Right renal cortex interstitium (tissue), 3 donors: ENCODE data around the gene CLASP2. TPM values are rescaled to one million over a fixed set of nuclear protein-coding genes. Genes with fewer than 3 reads are reported as not detected.
"Not testable (repeated sequence)": the region's sequence is repeated elsewhere in the genome, so short reads cannot be mapped to it uniquely, and the experiment has no call there.

Source experiments
- DNase-seq, 3 donors: peaks; one replicate each; pipeline ENCODE4 v3.0.0-alpha.2; 2013; ENCODE audit warnings: low read depth in 3 of 3, low spot score in 2 of 3
- polyA plus RNA-seq, 3 donors: library from polyadenylated mRNA; unstranded; fragments of 120-200 nt; gene quantifications; one replicate each; pipeline ENCODE4 v1.2.1, GENCODE V29; 2013; ENCODE audit not compliant: insufficient read length in 3 of 3

The CLASP2 gene
- polyA plus RNA-seq, result 10 to 100 TPM; 51.3 to 58.0 (median 55.6) TPM

DNA sequence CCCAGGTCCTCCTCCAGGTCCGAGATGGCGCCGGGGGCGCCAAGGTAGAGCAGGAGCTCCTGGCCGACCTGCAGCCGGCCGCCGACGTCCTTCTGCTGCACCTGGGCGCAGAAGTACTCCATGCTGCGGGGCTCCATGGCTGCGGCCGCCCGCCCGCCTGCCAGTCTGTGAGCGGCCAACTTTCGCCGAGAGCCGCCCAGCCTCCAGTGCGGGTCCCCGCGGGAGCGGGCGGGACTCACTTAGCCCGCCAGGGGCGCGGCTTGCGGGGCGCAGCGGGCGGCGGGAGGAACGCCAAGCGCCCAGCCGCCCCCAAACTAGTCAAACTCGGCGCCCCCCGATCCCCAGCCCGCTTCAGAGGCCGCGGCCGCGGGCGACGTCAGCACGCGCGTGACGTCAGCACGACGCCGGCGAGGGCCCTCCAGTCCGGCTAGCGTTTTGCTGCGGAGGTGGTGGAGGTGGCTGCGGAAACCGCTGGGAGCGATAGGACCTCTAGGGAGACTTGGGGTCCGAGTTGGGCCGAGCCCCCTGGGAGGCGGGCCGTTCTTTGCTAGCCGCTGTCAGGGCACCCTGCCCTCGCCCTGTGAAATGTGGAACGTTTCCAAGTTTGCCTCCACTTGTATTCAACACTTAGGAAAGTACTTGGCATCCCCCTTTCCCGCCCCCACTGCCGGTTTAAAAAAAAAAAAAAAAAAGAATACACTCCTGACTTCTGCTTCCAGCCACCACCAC is at the start of gene CLASP2:
CLASP2 (minus strand) TSS at position 389 of the 729 bp plus-strand sequence; CDS start at position 137, 252 bp downstream.
- peak; percentile 69 to 83 (median 81) for DNase-seq

DNA sequence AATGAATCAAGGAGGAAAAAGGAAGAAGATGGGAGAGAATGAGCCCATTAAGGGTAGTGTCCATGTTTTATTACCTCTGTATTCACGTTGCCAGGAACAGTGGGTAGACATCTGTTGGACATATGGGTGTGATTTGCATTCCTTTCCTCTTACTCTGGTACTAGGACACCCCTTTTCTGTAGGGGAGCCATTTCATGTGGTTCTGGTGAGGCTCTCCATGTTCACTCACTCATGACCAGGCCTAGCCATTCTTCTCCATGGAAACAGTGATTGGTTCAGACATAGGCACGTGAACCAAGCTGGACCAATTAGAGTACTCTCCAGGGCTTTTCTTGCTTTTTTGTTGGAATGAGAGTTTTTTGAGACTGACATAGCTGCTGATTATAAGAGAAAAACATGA is 40.8 kb upstream of the CLASP2 start:
- DNase-seq, result no peak

DNA sequence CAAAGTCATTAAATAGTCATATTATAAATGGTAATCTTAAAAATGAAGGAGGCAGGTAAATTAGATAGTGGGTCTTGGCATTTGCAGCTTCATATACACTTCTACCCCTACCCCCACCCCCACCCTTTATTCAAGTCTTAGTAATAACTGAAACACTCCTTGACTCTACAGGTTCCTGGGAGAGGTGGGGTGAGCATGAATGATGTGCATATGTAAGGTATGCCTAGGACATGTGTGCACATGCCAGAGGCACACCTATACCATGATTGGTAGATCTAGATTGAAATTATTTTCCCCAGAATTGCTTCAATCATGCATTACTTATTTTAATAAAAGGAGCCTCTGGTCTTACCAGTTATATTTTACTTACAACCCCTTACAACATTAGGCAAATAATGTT is 40.2 kb upstream of the CLASP2 start:
- no peak for DNase-seq

DNA sequence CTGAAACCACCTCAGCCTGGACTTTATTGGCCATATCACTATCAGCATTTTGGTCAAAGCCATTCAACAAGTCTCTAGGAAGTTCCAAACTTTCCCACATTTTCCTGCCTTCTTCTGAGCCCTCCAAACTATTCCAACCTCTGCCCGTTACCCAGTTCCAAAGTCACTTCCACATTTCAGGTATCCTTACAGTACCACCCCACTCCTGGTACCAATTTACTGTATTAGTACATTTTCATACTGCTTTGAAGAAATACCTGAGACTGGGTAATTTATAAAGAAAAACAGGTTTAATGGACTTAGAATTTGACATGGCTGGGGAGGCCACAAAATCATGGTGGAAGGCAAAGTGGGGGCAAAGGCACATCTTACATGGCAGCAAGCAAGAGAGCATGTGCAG is 36.3 kb upstream of the CLASP2 start:
- DNase-seq, result not testable (repeated sequence)

DNA sequence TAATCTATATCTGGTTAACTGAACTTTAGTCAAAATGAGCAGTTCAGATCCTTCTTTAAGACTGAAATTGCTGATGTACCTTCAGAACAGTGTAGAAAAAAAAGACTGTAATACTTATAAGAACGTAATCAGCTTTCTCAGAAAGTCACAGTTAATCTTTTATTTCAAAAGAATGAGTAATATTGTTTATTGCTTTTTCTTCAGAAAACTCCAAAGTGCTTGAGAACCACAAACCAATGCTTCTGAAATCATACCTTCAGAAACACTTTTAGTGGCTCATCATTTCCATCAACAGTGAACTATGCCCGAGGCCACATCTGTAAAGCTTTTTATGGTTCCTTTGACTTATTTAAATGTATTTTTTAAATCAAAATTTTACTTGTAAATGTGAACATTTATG is 33.3 kb upstream of the CLASP2 start:
- no peak for DNase-seq

DNA sequence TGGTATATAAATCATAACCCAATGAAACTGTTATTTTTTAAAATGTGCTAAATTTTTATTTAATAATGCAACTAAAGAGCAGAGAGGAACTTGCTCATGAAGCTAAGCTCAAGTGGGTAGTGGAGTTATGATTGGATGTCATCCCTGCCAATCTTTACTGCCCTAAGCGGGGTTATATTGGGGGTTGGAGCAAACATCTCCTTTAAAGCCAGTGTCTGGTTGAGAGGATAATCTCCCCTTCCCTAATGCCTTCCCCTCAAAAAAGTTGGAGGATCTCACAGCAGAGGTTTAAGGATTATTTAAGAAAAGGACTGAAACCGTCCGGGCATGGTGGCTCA is 32.1 kb upstream of the CLASP2 start:
- DNase-seq, result no peak

DNA sequence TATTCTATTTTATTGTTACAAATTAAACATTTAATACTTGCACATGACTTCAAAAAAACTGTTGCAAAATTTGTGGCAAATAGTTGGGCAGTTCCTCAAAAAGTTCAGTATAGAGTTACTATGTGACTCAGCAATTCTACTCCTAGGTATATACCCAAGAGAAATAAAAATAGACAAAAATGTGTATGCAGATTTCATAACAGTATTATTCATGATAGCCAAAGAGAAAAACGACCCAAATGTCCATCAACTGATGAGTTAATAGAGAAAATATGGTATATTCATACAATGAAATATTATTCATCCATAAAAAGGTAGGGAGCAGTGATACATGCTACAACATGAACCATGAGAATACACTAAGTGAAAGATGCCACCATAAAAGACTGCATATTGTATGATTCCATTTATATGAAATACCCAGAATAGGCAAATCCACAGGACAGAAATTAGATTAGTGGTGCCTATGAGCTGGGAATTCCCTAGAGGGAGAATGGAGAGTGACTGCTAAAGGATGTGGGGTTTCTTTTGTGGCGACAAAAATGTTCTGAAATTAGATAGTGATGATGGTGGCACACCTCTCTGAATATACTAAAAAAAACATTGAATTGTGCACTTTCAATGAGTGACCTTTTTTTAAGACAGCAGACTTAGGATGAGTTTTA is 31.6 kb upstream of the CLASP2 start:
- no peak for DNase-seq

DNA sequence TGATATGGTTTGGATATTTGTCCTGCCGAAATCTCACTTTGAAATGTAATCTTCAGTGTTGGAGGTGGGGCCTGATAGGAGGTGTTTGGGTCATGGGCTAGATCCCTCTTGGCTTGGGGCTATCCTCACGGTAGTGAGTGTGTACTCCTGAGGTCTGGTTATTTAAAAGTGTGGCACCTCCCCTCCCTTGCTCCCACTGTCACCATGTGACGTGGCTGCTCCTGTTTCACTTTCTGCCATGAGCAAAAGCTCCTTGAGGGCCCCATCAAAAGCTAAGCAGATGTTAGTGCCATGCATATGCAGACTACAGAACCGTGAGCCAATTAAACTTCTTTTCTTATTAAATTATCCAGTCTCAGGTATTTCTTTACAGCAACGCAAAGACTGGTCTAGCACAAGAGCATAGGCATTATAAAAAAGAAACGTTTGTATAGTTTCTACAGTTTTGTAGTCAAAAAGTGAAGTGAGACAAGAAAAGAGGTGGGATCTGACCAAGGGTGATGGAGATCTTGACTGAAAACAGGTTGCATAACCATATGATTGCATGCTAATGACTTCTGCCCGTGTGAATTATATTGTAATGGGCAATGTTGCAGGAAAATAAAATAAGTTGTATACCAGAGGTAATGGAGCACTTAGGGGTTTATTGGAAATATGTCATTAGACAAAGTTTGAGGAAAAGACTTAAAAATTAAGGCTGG is 28.5 kb upstream of the CLASP2 start:
- DNase-seq, result no peak

DNA sequence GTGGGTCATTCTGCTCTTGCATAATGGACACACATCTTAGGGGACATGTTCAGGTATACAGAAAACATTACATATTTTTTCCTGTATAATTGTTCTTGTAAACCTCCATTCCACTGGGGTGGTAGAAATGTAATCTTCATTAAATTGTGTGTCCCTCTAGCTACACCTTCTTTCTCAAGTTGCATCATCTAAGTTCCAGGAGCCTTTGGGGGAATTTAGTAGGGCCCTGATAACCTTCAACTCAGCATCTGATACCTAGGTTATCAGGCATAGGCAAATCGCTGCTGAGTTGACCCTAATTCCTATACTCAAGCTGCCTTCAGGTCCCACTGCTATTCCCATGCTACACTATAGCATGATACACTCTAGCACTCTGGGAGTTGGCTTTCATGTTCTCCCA is 19.1 kb upstream of the CLASP2 start:
- no peak for DNase-seq

DNA sequence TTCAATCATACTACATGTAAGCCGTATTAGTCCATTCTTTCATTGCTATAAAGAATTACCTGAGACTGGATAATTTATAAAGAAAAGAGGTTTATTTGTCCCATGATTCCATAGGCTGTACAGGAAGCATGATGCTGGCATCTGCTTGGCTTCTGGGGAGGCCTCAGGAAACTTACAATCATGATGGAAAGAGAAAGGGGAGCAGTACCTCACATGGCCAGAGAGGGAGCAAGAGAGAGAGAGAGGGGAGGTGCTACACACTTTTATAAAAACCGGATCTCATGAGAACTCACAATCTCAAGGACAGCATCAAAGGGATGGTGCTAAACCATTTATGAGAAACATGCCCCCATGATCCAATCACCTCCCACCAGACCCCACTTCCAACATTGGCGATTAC is 14.3 kb upstream of the CLASP2 start:
- DNase-seq, result no peak

DNA sequence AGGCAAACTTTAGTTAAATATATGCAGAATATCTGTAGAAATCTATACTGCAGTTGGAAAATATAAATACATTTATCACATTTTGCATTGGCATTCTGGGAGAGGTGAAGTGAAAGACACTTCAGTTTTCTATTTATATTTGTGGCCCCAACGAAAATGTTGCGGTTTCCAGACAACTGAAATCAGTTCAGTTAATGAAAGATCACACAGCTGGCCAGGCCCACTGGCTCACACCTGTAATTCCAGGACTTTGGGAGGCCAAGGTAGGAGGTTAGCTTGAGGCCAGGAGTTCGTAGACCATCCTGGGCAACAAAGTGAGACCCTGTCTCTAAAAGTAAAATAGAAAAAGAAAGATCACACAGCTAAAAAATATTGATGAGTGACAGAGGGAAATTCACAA is 11.9 kb upstream of the CLASP2 start:
- no peak for DNase-seq

DNA sequence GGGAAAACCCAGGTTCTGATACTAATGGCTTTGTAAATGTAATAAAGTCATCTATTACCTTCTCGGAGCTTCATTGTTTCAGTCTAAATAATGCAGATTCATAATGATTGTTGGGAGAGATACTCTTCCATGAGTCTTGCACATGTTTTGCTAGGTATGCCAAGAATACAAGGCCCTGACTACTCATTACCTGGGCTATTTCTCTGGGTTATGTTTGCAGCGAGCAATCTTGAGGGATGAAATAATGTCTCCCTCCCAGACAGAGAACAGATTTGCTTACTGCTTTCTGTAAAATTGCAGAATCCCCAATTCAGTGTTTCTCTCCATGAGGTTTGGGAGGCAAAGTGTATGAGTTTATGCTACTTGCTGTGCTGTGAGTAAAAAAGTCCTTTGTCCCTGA is 6.2 kb upstream of the CLASP2 start:
- DNase-seq, result no peak

DNA sequence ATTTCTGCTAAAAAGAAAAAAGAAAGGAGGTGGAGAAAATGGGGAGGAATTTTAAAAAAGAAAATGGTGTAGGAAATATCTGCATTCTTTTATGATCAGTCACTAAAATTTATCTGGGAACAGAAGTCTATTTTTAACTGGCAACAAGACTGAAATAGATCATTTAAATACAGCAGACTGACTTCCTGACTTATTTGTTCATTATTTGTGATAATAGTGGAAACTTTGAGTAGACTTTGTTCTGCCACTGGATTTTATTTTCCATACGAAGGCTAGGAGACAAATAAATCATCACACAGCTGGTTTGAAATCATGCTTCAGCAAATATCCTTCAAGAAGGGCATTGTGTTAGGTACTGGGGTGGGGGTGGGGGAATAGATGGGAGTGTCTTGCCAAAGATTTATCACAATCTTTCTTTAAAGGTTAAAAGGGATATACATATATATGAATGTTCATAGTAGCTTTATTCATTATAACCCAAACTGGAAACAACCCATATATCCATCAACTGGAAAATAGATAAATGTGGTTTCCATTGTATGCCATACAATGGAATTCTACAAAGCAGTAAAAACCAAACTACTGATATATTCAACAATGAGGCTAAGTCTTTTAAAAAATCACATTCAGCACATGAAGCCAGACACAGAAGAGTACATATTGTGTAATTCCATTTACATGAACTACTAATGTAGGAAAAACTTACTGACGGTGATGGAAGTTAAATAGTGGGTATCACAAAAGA is 4.7 kb upstream of the CLASP2 start:
- DNase-seq, result no peak

DNA sequence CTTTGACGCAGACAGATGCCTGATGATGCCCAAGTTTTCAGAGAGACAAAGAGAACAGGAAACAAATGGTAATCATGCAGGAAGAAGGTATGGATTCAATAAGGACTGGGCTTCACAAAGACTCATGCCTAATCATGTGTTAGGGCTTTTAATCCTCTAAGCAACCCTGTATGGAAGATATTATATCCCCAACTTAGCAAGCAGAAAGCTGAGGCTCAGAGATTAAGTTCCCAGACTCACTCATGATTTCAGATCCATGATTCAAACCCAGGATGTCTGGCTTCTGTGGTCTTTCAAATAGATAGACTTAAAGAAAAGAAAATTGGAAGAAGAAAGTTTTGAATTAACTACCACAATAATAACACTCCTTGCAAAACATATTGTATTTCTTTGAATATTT is 4.1 kb upstream of the CLASP2 start:
- no peak for DNase-seq

DNA sequence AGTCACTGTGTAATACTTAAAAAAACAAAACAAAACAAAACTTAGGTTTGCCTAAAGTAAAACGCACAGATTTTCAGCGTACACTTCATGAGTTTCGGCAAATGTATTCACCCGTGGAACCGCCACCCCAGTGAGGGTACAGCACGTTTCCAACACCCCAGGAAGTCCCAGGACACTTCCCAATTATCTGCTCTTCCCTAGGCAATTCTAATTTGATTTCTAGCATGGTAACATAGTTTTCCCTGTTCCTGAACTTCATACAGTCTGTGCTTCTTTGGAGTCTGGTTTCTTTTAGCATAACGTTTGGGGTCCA is 497 bp upstream of the CLASP2 start:
- DNase-seq, result peak in 1 of 3 donors; percentile 23

DNA sequence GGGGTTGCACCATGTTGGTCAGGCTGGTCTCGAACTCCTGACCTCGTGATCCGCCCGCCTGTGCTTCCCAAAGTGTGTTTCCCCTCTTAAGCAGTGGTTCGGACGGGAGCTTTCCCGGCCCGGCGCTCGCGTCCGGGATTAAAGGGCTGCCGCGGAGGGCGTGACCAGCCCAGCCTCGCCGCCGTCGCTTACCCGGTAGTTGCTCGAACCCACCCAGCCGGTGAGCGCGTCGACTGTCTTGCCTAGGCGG is 513 bp downstream of the CLASP2 start:
- peak; percentile 31 to 53 (median 43) for DNase-seq

DNA sequence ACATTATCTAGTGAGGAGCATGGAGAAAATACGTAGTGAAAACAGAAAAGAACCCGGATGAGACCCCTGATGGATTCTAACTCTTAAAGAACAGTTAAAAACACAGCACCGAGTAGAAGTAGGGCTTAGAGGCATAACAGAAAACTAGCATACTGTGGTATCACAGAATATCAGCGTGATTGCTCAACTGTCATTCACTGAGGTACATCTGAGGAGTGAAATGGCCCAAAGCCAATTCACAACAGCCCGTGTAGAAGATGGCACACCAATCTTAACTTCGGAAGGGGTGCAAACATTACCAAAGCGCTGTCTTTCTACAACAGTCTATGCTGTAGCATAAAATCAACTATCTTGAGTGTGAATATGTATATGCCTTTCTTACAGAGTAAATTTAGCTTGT is 1.8 kb downstream of the CLASP2 start:
- DNase-seq, result no peak

DNA sequence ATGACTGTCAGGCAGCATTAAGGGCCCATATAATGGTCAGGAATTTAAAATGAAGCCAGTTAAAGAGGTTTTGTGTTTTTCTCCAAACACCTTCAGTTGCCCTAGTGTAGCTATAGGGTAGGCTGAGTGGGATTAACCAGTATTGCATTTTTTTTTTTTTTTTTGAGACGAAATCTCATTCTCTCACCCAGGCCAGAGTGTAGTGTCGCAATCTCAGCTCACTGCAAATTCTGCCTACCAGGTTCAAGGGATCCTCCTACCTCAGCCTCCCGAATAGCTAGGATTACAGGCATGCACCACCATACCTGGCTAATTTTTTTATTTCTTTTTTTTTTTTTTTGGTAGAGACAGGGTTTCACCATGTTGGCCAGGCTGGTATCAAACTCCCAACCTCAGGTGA is 7.0 kb downstream of the CLASP2 start:
- DNase-seq, result no peak

DNA sequence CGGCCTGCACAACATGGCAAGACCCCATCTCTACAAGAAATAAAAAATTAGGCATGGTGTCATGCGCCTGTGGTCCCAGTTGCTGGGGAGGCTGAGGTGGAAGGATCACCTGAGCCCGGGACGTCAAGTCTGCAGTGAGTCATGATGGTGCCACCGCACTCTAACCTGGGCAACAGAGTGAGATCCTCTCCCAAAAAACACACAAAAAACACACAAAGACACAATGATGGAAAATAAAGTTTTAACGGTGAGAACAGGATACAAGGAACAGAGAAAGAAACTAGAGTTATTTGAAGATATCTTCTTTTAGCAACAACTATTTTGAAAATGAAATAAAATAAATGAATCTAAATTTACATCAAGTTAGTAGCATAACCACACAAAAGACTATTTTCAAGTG is 12.0 kb downstream of the CLASP2 start:
- no peak for DNase-seq

DNA sequence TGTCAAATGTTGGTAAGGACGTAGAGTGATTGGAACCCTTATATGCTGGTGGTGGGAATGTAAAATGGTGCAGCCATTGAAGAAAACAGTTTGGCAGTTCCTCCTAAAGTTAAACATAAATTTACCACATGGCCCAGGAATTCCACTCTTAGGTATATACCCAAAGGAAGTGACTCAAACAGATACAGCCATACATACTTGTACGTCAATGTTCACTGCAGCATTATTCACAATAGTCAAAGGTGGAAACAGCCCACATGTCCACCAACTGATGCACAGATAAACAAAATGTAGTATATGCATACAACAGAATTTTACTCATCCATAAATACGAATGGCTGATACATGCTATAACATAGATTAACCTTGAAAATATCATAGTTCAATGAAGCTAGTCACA is 13.2 kb downstream of the CLASP2 start:
- DNase-seq, result no peak

DNA sequence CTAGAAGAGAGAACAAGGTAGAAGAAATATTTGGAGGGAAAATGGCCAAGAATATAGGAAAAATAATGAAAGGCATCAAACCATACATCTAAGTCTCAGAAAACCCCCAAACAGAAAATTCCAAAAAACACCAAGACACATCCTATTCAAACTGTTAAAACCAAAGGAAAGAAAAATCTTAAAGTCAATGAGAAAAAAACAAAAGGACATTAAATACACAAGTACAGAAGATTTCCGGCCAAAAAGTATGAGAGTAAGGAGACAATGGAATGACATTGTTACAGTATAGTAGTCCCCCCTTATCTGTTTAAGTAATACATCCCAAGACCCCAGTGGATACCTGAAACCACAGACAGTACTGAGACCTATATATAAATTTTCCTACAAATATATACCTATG is 18.8 kb downstream of the CLASP2 start:
- no peak for DNase-seq

DNA sequence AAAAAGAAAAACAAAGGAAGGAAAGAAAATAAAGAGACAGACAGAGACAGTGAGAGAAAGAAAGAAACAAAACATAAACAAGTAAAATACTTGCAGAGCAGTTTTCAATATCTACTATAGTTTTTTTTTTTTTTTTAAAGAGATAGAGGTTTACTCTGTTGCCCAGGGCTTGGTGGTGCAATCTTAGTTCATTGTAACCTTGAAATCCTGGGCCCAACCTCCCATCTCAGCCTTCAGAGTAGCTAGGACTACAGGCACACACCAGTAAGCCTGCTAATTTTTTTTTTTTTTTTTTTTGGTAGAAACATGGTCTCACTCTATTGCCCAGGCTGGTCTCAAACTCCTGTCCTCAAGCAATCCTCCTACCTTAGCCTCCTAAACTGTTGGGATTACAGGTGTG is 23.1 kb downstream of the CLASP2 start:
- no peak for DNase-seq
